Stimulated activated CD8-positive, alpha-beta memory T cell treated with anti-CD3 and anti-CD28 coated beads, Interleukin-12 subunit alpha, Interleukin-12 subunit beta, amount 100 ng/mL, for 24 hours (primary cell): Measurements from ENCODE around the gene SWSAP1.
A peak's percentile ranks its signal among the peaks of the same experiment; 100 is the strongest.

Experiments
- DNase-seq: peaks from one replicate; pipeline ENCODE4 v3.0.0-alpha.2; 2020; ENCODE audit errors: extremely low read depth

Gene SWSAP1

GRCh38 chr19:11355160-11356073 lies 19.0 kb upstream of the SWSAP1 start, which contains the start of gene PLPPR2:
PLPPR2 (plus strand) TSS chr19:11355432; CDS start chr19:11357674, 2,242 bp downstream.
- DNase-seq = peak; percentile 58

DNA sequence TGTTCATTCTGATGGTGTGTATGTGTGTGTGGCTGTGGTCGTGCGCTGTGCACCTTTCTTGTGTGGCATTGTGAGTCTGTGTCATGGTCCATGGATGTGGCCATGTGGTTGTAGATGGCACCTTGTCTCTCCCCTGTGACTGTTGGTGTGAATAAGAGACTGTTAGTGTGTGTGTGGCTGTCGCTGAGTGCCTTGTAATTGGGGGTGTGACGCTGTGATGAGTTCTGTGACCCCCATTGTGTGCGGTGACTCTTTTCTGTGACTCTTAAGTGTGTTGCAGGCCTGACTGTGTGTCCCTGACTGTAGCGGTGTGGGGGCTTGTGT lies 18.4 kb upstream of the SWSAP1 start:
- no peak for DNase-seq

DNA sequence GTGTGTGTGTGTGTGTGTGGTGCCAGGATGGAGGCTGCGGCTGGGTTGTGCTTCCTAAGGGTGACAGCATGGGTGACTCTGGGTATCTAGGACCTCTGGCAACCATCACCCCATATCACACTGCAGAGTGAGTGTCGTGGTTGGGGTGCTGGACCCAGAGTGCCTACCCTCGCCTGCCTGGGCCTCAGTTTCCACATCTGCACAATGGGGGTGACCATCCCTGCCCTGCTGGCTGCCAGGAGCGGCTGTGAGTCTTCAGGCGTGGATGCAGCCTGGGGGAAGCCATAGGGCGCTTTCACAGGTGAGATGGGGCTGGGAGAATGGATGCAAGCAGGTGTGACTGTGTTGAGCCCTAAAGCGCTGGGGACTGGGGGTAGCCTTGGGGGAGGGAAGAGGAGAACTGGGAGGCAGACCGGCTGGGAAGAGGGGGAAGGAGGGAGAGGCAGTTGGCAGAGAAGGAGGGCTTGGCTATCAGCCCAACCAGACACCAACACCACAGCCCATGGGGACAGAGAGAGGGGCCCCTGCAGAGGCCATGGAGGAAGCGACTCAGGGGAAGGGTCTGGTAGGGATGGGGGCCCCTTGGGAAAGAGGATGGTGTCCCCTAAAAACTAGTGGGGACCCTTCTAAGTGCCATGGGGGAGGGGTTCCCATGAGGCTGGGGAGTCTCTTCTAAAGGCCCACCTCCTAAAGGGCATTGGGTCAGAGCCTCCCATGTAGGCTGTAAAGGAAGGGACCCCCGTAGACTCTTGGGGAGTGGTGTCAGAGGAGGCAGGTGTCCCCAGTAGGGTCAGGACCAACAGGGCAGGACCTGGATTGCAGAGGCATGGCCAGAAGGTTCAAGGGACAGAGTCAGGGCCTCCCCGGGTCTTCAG lies 17.6 kb upstream of the SWSAP1 start:
- DNase-seq = no peak

DNA sequence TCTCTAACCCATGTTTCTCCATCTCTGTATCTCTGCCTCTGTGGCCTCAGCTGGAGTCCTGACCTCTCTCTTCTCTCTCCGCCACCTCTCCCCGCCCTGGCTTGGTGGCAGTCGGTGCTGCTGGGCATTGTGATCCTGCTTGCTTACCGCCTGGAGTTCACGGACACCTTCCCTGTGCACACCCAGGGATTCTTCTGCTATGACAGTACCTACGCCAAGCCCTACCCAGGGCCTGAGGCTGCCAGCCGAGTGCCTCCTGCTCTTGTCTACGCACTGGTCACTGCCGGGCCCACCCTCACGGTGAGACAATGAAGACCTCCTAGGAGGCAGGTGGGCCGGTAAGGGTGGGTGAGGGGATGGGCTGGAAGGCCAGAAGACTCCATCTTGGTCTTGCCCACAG lies 15.0 kb upstream of the SWSAP1 start:
- no peak for DNase-seq

DNA sequence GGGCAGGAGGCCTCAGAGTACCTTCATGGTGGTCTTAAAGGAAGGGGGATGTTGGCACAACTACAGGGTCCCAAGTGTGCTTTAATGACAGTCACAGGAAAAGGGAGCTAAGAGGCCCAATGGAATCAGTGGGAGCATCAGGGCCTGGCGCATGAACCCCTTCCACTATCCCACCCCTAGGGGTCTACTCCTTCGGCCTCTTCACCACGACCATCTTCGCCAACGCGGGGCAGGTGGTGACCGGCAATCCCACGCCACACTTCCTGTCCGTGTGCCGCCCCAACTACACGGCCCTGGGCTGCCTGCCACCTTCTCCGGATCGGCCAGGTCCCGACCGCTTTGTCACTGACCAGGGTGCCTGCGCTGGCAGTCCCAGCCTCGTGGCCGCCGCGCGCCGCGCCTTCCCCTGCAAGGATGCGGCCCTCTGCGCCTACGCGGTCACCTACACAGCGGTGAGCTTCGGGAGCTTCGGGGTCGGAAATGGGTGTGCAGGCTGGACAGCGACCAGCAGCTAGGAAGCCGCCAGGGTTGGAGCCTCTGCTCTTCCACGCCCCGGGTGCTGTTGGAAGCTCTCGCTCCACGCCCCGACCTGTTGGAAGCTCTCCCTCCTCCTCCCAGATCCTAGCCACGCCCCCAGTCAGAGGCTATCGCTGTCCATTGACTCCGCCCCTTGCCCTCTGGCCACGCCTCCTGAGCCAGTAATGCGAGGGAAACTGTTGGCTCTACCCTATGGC lies 13.3 kb upstream of the SWSAP1 start:
- DNase-seq = no peak

DNA sequence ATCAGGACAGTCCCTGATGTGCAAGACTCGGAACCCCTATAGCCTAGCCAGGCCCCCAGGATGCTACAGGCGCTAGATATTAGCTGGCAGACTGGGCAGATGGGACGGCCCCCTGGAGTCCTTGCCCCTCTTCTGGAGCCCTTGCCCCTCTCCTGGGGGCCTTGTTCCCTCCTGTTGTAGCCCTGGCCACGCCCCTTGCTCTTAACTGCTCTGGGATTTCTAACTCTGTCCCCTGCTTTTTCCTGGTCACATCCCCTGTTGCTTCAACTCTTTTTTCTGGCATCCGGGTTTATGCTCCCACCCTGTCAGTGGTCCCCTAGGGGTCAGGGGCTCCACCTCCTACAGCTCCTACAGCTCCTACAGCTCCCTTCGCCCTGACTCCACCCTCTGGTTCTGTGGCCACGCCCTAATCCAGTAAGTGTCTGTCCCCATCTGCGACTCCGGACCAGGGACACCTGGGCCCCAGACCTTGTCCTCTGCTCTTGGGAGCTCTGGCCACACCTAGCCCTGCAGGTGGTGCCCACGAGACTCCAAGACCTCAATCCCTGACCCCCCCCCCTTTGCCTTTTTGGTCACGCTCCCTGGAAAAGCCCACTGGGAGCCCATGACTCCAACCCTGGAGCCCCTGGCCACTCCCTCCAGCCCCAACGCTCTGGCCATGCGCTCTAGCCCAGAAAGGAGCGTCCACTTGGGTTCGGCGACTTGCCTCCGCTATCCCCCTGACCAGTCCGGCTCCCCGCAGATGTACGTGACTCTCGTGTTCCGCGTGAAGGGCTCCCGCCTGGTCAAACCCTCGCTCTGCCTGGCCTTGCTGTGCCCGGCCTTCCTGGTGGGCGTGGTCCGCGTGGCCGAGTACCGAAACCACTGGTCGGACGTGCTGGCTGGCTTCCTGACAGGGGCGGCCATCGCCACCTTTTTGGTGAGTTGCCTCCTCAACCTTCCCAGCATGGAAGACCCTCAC lies 12.4 kb upstream of the SWSAP1 start:
- no peak for DNase-seq

- no peak for DNase-seq
Observed at GRCh38 chr19:11363881-11364280, 10.6 kb upstream of the SWSAP1 start.

- DNase-seq = no peak
Observed at GRCh38 chr19:11364296-11364904, 10.1 kb upstream of the SWSAP1 start.

DNA sequence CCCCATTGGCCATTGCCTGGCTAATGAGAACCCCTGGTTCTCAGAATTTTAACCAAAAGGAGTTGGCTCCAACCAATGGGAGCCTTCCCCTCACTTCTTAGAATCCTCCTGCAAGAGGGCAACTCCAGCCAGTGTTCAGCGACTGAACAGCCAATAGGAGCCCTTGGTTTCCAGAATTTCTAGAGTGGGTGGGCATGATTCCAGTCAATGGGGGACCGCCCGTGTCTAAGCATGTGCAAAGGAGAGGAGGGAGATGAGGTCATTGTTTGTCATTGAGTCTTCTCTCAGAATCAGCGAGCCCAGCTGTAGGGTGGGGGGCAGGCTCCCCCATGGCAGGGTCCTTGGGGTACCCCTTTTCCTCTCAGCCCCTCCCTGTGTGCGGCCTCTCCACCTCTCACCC lies 9.5 kb upstream of the SWSAP1 start:
- DNase-seq = no peak

DNA sequence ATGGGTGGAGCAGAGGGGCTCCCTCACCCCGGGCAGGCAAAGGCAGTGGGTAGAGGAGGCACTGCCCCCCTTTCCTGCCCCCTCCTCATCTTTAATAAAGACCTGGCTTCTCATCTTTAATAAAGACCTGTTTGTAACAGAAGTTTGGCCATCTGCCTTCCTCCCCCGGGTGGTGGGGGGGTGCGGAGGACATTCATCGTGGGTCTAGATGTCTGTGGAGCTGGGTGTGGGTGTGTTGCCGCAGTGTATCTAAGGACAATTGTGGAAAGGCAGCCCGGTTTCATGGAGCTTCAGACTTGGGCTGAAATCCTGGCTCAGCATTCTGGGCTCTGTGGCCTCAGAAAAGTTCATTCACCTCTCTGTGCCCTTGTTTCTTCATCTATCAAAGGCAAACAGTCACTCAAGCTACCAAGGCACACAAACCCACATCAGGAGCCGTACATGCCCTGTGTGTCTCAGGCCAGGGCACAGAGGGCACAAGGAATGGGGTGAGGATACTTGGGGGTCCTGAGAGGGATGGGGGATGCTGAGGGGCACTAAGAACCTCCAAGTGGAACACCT lies 8.8 kb upstream of the SWSAP1 start:
- no peak for DNase-seq

DNA sequence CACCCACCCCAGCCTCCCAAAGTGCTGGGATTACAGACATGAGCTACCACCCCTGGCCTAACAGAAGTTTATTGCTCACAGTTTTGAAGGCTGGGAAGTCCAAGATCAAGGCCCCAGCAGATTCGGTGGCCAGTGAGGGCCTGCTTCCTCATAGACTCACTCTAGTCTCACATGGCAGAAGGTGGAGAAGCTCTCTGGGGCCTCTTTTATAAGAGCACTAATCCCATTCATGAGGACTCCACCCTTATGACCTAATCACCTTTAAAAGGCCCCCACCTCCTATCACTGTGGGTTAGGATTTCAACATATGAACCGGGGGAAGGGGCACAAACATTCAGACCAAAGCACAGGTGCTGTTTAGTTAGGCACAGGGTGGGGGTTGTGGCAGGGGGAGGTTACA lies 6.9 kb upstream of the SWSAP1 start:
- no peak for DNase-seq

DNA sequence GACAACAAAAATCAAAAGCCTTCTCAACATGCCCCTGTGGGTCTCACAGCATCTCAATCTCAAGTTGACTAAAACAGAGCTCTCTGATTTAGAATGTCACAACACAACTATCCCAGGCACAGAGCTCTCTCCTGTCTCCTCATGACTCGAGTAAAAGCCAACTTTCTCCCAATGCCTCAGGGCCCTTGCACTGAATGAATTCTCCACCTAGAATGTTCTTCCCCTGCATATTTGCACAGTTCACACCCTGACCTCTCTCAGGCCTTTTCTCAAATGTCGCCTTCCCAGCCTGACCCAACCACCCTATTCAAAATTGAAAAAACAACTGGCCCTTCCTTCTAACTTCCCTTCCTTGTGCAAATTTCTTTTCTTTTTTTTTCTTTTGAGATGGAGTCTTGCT lies 3.7 kb upstream of the SWSAP1 start:
- DNase-seq = no peak

DNA sequence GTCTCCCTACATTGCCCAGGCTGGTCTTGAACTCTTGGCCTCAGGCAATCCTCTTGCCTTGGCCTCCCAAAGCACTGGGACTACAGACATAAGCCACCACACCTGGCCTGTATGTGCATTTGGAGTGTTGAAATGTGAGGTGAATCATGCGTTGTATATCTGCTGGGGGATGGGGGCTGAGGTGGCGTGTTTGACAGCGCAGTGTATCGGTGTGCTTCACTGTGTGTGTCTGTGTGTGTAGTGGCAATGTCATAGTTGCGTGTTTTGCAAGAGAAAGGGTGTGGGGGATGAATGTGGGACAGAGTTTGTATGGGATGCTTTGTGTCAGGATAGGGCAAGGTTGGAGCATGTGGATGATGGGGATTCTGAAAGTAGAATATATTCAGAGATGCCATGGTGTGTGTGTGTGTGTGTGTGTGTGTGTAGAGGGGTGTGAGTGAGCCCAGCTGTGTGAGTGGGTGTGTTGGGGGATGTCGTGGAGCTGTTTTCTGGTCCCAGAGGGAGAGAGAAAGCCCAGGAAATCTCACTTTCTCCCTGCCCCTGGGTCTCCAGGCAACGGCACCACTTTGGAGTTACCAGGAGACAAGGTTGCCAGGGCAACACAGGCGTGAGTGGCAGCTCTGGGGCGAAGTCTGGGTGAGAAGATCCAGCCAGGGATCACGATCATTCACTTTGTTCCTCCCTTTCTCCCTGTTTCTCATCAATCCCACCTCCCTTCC lies 1.1 kb upstream of the SWSAP1 start:
- DNase-seq = no peak

DNA sequence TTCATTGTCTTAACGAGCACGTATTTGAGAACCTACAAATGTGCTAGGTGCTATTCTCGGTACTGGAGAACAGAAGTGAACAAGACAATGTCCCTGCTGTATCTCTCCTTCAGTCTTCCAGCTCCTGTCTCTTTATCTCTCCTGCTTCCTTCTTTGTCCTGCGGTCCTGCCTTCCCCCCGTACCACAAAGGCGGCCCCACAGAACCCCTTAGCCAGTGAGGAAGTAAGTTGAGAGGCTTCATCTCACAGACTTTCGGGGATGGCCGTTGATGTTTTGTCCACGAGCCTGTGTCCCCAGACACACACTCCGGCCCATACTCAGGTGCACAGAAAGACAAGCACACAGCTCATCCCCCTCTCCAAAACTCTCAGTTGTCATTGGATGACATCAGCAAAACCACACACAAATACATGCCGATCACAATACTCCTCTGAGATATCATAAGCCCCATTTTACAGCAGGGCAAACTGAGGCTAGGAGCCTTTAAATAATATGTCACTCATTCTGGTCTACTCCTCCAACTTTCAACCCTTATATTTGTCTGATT lies 507 bp upstream of the SWSAP1 start:
- DNase-seq = no peak

DNA sequence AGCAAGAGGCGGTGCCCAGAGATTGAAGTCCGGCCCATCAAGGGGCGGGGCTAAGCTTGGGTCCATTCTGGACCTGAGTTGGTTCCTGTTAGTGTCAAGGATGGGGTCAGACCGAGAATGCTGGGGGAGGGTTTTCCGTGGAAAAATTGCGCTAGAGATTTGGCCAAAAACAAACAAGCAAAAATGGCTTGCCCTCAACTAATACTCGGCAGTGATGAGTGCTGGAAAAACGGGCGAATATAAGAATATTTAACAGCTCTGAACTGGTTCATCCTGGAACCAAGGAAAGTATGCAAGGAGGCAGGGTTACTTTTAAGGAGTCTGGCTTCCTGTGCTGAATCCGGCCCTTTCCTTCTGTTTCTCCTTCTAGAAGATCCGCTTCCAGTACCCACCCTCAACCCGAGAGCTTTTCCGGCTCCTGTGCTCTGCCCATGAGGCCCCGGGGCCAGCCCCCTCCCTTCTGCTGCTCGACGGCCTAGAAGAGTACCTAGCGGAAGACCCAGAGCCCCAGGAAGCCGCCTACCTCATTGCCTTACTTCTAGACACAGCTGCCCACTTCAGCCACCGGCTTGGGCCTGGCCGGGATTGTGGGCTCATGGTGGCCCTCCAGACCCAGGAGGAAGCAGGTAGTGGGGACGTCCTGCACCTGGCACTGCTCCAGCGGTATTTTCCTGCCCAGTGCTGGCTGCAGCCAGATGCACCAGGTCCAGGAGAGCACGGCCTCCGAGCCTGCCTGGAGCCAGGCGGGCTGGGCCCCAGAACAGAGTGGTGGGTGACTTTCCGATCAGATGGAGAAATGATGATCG lies 880 bp downstream of the SWSAP1 start:
- no peak for DNase-seq

DNA sequence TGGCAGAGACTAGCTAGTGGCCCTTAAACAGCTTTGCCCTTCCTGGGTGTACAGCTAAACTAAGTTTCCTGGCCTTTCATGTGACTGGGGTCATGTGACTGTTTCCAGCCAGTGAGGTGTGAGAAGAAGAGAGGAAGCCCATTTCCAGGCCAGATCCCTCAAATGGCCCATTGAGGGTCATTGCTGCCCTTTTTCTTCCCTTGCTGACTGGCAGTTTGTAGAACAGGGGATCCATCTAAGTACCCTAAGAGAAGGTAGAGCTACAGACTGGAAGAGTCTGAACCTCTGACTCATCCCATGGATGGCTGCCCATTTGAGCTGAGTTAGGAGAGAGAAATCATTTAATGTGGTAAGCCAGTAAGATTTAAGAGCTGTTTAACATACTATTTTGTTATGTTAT lies 2.8 kb downstream of the SWSAP1 start:
- no peak for DNase-seq

GRCh38 chr19:11377756-11378155 lies 3.3 kb downstream of the SWSAP1 start:
- no peak for DNase-seq
